ENCODE data around the gene HIBADH.

DNA sequence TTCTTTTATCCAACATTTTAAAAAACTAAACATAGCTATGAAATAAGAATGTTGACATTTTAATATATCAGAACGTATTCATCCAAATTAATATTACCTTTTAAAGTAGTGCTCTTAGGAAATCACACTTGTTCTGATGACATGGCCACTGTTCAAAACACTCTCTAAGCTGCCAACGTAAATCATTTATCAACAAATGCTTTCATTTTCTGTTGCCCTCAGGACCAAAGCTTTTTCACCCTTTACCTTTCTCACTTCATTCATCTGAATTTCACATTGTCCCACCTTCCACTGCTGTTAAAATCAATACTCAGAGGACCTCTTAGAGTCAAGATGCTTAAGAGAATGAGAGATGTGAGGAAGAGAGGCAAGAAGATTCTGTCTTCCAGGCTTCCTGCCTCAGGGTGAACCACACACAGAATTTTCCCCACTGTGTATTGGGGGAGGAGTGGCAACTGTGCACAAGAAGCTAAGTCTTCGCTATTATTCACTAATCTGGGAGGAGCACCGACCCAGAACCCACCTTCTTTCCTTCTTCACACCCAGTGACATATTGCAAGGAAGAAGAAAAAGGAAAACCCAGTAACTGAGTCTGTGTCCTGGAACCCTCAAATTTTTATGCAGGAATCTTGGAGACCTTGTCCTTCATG, 21.0 kb downstream of the HIBADH start:
- TF ChIP-seq, protein P1, sequence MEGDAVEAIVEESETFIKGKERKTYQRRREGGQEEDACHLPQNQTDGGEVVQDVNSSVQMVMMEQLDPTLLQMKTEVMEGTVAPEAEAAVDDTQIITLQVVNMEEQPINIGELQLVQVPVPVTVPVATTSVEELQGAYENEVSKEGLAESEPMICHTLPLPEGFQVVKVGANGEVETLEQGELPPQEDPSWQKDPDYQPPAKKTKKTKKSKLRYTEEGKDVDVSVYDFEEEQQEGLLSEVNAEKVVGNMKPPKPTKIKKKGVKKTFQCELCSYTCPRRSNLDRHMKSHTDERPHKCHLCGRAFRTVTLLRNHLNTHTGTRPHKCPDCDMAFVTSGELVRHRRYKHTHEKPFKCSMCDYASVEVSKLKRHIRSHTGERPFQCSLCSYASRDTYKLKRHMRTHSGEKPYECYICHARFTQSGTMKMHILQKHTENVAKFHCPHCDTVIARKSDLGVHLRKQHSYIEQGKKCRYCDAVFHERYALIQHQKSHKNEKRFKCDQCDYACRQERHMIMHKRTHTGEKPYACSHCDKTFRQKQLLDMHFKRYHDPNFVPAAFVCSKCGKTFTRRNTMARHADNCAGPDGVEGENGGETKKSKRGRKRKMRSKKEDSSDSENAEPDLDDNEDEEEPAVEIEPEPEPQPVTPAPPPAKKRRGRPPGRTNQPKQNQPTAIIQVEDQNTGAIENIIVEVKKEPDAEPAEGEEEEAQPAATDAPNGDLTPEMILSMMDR (conservative IDR thresholded peaks at IDR 0.05) = no peak
- no peak for TF ChIP-seq ZFX (IDR thresholded peaks at IDR 0.05)

All from C4-2B (cell line).